HG03196 (cell line): ENCODE data around the gene WBP1L.
"Not testable (repeated sequence)": the region's sequence is repeated elsewhere in the genome, so short reads cannot be mapped to it uniquely, and the experiment has no call there.

ENCODE experiments used
- ATAC-seq: cut with Tn5 transposase; IDR thresholded peaks from one replicate; pipeline ENCODE4 v1.9.1; 2021; ENCODE audit not compliant: unreplicated experiment

Gene WBP1L

DNA sequence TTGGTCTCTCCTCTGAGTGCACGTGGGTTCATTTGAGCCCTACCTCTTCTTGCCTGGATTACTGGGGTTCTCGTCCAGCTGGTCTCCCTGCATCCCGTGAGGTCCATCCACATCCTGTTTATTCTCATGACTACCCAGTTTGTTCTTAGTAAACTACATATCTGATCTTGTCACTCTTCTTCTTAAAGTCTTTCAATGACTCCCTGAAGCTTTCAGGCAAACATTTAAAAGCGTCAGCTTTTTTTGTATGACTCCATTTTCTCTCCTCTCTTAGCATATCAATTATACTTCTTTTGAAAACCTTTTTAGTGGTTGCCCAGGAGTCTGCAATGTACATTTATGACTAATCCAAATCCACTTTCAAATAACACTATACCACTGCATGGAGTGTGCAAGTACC is 21.8 kb upstream of the WBP1L start:
- ATAC-seq: no peak

DNA sequence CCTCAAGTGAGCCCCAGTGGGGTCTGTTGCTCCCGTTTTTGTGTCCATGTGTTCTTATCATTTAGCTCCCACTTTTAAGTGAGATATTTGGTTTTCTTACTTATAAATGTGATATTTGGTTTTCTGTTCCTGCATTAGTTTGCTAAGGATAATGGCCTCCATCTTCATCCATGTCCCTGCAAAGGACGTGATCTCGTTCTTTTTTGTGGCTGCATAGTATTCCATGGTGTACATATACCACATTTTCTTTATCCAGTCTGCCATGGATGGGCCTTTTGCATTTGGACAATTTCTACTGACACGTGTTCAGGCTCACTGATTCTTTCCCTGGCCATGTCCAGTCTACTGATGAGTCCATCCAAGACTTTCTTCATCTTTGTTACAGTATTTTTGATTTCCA is 19.8 kb upstream of the WBP1L start:
- ATAC-seq: no peak

GRCh38 chr10:102726274-102726673 is 17.5 kb upstream of the WBP1L start:
- ATAC-seq: no peak

DNA sequence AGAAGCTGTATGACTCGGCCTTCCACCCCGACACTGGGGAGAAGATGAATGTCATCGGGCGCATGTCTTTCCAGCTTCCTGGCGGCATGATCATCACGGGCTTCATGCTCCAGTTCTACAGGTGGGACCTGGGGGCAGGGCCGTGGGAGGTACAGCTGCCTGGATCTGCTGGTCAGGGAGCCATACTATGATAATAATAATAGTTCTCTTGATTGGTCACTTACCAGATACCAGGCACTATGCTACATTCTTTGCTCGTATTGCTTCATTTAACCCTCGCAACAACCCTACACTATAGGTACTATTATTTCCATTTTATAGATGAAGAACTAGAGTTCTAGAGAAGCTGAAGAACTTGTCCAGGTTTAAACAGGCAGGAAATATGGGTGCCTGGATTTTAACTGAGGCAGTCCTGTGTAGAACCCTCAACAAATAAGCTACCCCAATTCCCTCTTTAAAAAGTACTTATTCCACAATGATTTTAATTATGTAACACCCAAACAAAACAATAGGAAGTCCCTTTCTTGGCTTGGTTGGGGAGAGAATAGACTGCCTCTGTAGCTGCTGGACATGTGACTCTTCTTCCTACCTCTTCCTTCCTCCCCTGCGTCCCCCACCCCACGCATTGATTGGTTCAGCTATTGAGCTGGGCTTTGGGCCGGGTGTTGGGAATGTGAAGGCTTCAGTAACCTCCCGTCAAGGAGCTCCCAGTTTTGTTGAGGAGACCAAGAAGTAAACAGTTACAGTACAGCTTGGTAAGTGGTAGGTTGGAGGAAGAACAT is 16.5 kb upstream of the WBP1L start:
- ATAC-seq: no peak

- ATAC-seq: no peak
These were observed 14.4 kb upstream of the WBP1L start for GRCh38 chr10:102729029-102730026.

DNA sequence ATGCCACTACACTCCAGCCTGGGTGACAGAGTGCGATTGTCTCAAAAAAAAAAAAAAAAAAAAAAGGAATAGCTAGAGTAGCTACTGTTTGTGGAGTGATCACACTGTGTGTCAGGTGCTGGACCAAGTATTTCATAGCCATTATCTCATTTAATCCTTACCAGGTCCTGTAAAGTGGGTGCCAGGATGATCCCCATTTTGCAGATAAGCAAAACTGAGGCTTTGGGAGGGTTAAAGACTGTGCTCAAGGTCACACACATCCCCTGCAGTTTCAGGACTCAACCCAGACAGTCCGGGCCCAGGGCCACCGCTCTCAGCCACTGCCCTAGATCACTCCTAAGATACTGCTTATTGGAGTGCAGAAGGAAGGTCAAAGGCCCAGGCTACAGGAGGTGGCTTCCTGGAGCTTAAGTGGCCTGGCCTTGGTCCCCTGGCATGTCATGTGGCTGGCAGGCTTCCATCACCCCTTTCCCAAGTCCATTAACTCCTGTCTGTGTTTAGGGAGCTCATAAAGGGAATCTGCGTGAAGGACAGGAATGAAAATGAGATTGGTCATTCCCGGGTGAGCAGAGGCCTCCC is 12.4 kb upstream of the WBP1L start:
- no peak for ATAC-seq

- no peak for ATAC-seq
These were observed 11.1 kb upstream of the WBP1L start for GRCh38 chr10:102732661-102733060.

GRCh38 chr10:102735065-102735562 is 8.6 kb upstream of the WBP1L start:
- no peak for ATAC-seq

DNA sequence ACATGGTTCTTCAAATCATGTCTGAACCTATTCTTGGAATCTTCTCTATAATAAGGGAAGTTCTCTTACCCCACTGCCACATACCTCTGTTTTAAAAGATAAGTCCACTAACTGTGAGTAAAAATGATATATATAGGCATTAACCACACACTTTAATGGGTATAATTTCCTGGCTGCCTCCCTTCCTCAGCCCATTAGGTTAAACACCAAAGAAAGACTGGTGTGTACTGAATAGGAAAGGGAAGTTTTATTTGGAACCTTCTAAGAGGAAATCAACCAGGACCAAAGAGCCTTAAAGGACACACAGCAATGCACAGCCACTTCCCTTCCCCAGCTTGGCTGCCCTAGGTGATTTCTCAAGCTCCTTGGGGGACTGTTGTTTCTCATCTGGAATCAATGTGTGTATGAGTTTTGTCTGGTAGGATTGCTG is 5.0 kb upstream of the WBP1L start:
- no peak for ATAC-seq

DNA sequence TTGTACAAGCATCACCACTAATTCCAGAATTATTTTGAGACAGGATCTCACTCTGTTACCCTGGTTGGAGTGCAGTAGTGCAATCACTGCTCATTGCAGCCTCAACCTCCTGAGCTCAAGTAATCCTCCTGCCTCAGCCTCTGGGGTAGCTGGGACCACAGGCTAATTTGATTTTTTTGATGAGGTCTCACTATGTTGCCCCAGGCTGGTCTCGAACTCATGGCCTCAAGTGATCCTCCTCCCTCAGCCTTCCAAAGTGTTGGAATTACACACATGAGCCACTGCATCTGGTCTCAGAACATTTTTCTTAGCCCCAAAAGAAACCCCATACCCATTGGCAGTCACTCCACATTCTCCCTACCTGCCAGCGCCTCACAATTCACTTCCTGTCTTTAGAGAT is 3.5 kb upstream of the WBP1L start:
- ATAC-seq: no peak

- no peak for ATAC-seq
These were observed 2.0 kb upstream of the WBP1L start for GRCh38 chr10:102741726-102742237.

DNA sequence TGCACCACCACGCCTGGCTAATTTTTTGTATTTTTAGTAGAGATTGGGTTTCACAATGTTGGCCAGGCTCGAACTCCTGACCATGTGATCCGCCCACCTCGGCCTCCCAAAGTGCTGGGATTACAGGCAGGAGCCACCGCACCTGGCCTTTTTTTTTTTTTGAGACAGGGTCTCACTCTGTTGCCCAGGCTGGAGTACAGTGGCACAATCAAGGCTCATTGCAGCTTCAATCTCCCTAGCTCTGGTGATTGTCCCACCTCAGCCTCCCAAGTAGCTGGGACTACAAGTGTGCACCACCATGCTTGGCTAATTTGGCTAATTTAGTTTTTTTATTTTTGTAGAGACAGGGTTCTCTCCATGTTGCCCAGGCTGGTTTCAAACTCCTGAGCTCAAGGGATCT is 1.4 kb upstream of the WBP1L start:
- not testable (repeated sequence) for ATAC-seq

DNA sequence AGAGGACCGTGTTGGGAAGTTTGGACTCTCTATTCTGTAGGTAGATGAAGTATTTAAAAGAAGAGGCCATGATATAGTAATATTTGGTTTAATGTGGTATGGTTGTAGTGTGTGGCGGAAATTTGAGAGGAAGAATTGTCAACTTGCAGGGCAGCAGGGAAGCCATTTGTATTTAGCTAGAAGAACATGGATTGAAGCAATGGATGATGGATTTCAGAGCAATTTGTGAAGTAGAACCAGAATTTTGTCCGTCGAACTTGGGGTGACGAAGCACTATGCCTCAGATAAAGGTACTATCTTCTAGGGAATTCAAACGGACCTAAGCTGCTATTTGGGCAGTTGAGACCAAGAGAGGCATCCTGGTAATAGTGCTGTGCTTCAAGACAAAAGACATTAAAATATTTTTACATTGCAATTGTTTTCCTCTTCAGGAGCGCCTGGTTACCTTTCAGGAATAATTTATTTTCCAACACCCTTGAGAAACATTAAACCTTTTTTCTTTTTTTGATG is 615 bp upstream of the WBP1L start:
- no peak for ATAC-seq

DNA sequence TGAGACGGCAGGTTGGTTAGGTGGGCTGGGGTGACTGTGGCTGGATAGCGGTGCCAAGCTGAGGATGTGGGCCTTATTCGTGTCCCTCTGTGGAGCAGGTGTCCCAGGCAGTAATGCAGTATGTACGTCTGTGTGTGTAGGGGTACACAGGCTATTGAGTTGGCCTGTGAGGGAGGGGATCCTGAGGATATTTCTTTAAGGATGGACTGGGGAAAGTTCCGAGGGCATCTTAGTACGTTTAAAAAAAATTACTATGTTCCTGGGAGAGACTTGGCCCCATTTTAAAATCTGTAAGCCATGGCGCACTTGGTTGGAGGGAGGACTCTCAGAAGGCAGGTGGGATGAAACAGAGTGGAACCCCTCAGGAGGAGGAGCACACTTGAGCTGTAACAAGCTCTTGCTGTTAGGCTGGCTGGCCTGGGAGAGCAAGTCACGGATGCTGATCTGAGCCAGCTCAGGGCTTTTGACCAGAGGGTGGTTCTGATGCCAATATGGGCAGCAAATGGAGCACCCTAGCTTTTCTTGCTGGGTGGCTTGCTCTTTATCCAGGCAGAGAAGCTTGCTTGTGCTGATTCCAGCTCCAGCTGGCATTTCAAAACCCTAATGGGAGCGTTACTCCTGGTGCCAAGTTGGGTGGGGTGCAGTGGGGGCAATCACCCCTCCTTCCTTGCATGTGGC is 765 bp downstream of the WBP1L start:
- no peak for ATAC-seq

GRCh38 chr10:102745157-102745556 is 1.4 kb downstream of the WBP1L start:
- no peak for ATAC-seq

- ATAC-seq: no peak
These were observed 8.7 kb downstream of the WBP1L start for GRCh38 chr10:102752266-102752930.

- ATAC-seq: no peak
These were observed 9.4 kb downstream of the WBP1L start for GRCh38 chr10:102752934-102753664.

- ATAC-seq: no peak
These were observed 10.0 kb downstream of the WBP1L start for GRCh38 chr10:102753718-102754117.

DNA sequence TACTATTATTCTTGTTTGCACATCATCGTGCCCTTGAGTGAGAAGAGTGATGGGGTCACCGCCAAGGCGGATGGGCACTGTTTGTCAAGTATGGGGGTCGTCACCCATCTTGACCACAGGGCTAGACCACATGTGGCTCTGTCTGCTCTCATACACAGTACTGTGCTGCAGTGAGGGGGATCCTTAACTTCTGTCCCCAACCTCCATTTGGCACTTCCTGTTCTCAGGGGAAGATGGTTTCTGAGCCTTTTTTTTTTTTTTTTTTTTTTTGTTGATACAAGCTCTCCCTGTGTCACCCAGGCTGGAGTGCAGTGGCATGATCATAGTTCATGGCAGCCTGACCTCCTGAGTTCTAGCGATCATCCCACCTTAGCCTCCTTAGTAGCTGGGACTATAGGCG is 13.6 kb downstream of the WBP1L start:
- no peak for ATAC-seq
